Esophagus muscularis mucosa (tissue), 4 donors: ENCODE data around the gene SLC16A11.

Experiments used
- EP300 ChIP-seq: sonication (generic); formaldehyde crosslinking; IDR thresholded peaks from one replicate; pipeline ENCODE4 v1.6.1; 2017; ENCODE audit warnings: antibody characterized with exemption
- POLR2A ChIP-seq: fragments of 450-650 bp; IDR thresholded peaks from one replicate; pipeline ENCODE4 v1.6.1; 2017; ENCODE audit warnings: antibody characterized with exemption, moderate library complexity, mild to moderate bottlenecking, low read depth
- TF ChIP-seq, protein P1 (sequence below), 3 experiments: fragments of 200-600 bp in 2 of 3; fragments of 450-650 bp in 1 of 3; sonication (generic) in 2 of 3; IDR thresholded peaks; one replicate each; pipeline ENCODE4 v1.5.1; 2017 to 2019; ENCODE audit warnings: antibody characterized with exemption in 3 of 3, mild to moderate bottlenecking in 2 of 3, moderate library complexity in 1 of 3

DNA sequence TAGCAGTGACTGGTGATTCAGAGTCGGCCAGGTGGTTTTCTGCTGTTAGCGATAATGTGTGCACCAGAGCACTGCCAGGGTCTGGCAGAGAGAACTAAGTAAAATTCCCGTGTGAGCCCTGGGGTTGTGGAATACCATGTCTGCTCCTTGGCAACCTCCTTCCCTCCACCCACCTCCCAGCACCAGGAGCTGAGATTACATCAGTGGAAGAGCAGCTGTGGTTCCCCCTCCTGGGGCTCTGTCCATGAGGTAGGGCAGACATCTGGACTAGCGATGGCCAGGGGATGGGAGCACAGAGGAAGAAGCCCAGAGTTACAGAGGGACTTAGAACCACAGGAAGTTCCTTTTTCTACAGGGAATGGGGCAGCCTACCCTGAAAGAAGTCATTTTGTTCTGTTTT, 20.4 kb upstream of the SLC16A11 start:
- TF ChIP-seq, protein P1, sequence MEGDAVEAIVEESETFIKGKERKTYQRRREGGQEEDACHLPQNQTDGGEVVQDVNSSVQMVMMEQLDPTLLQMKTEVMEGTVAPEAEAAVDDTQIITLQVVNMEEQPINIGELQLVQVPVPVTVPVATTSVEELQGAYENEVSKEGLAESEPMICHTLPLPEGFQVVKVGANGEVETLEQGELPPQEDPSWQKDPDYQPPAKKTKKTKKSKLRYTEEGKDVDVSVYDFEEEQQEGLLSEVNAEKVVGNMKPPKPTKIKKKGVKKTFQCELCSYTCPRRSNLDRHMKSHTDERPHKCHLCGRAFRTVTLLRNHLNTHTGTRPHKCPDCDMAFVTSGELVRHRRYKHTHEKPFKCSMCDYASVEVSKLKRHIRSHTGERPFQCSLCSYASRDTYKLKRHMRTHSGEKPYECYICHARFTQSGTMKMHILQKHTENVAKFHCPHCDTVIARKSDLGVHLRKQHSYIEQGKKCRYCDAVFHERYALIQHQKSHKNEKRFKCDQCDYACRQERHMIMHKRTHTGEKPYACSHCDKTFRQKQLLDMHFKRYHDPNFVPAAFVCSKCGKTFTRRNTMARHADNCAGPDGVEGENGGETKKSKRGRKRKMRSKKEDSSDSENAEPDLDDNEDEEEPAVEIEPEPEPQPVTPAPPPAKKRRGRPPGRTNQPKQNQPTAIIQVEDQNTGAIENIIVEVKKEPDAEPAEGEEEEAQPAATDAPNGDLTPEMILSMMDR (IDR thresholded peaks at IDR 0.05), result no peak
- TF ChIP-seq POLR2A (no peak), EP300 (no peak)
